Motor neuron (in vitro differentiated cells): Measurements from ENCODE around the gene SMG5. TPM values are rescaled to one million over a fixed set of nuclear protein-coding genes. Genes with fewer than 3 reads are reported as not detected.
A peak's percentile ranks its signal among the peaks of the same experiment; 100 is the strongest.
"Not testable (repeated sequence)": the region's sequence is repeated elsewhere in the genome, so short reads cannot be mapped to it uniquely, and the experiment has no call there.

Experiments used
- ATAC-seq, 8 experiments: fragments of 200-7000 bp; cut with Tn5 transposase; replicated peaks in 6 of 8; 2 replicates each; pipeline ENCODE4 v1.8.0; 2021; ENCODE audit warnings: mild to moderate bottlenecking in 8 of 8, moderate library complexity in 8 of 8
- H3K27ac ChIP-seq, 2 donors: fragments of 250-450 bp; sonication (Bioruptor Pico); 2 replicates each; pipeline ENCODE4 v1.9.0; 2021; ENCODE audit warnings: antibody characterized with exemption in 2 of 2, mild to moderate bottlenecking in 2 of 2, moderate library complexity in 1 of 2
- H3K4me1 ChIP-seq, 2 donors: fragments of 250-450 bp; sonication (Bioruptor Pico); replicated peaks in 1 of 2; 2 replicates each; pipeline ENCODE4 v1.6.1; 2021; ENCODE audit warnings: antibody characterized with exemption in 2 of 2, mild to moderate bottlenecking in 2 of 2, moderate library complexity in 1 of 2
- H3K4me3 ChIP-seq, 5 donors: fragments of 250-450 bp; sonication (Bioruptor Pico); 2 replicates each; pipeline ENCODE4 v1.9.0; 2021; ENCODE audit warnings: antibody characterized with exemption in 5 of 5, mild to moderate bottlenecking in 5 of 5, moderate library complexity in 4 of 5
- WGBS, 10 experiments: fragments of 450-650 bp; shearing (Covaris generic); methylation state at CpG; one replicate each; pipeline ENCODE4 v1.0.0; 2022; 5-methylcytosine and 5-hydroxymethylcytosine counted together
- in situ Hi-C, 9 experiments: fragments of 400-800 bp; cut with MboI; loops; one replicate each; pipeline ENCODE4 v1.15.0; 2021; ENCODE audit warnings: low sequenced_read_pairs in 9 of 9, low pct_unique_long_range_greater_than_20kb in 2 of 9; ENCODE audit not compliant: unreplicated experiment in 9 of 9
- total RNA-seq, 8 experiments: library from RNA; unstranded; fragments of 300-600 nt; gene quantifications; 2 replicates each; pipeline versions ENCODE4 v1.2.3 to v1.2.4, GENCODE V29; 2022

The SMG5 gene
- total RNA-seq: 10 to 100 TPM; 34.5 to 78.8 (median 62.7) TPM

GRCh38 chr1:156282479-156283222, at the start of gene SMG5:
TSS of gene SMG5 (minus strand) at chr1:156282825. CDS start at chr1:156282680, 145 bp downstream.
- peaks cover 14% of the 10 kb centered on the region in 2 donors for H3K4me1 ChIP-seq
- peak; percentile 88 to 96 (median 95) for ATAC-seq
- H3K27ac ChIP-seq: peak within 1 kb of the TSS; percentile 87 to 95
- WGBS, 10 experiments: 0 to 7% (median 0%) methylated on average over 1 to 20 of the region's 50 CpGs; no CpG with 5 or more reads in 2 of the 10 experiments
- peak within 1 kb of the TSS; percentile 85 to 92 (median 88) for H3K4me3 ChIP-seq
- in situ Hi-C loops: no loop called here

- H3K4me1 ChIP-seq, H3K4me3 ChIP-seq, in situ Hi-C loops, H3K27ac ChIP-seq: not testable (repeated sequence)
- ATAC-seq: peak in 3 of 8 experiments; percentile 83 to 87 (median 83)
- 40 to 100% (median 86%) methylated on average over 1 to 9 of the region's 9 CpGs for WGBS, 10 experiments
Observed at GRCh38 chr1:156323179-156323578, 40.6 kb upstream of the SMG5 start.

GRCh38 chr1:156320560-156320959, 37.9 kb upstream of the SMG5 start:
- no peak for ATAC-seq
- 36 to 100% (median 93%) methylated on average over 1 to 3 of the region's 3 CpGs; no CpG with 5 or more reads in 1 of the 10 experiments for WGBS, 10 experiments
- H3K27ac ChIP-seq: no peak overlapping the region
- H3K4me3 ChIP-seq: no peak overlapping the region
- in situ Hi-C loops: no loop called here
- H3K4me1 ChIP-seq: no peaks in the 10 kb centered on the region

GRCh38 chr1:156319664-156320063, 37.0 kb upstream of the SMG5 start:
- WGBS, 10 experiments: 63 to 100% (median 100%) methylated on average over 1 of the region's 1 CpG; no CpG with 5 or more reads in 4 of the 10 experiments
- no peak overlapping the region for H3K27ac ChIP-seq
- peak in 1 of 8 experiments; percentile 32 for ATAC-seq
- no peaks in the 10 kb centered on the region for H3K4me1 ChIP-seq
- in situ Hi-C loops: no loop called here
- H3K4me3 ChIP-seq: no peak overlapping the region

- Histone ChIP-seq H3K27ac (no peak overlapping the region), H3K4me3 (no peak overlapping the region), H3K4me1 (no peaks in the 10 kb centered on the region)
- in situ Hi-C loops: no loop called here
- ATAC-seq: no peak
- WGBS, 10 experiments: 86 to 100% (median 96%) methylated on average over 2 to 7 of the region's 7 CpGs
Observed at GRCh38 chr1:156316909-156317308, 34.3 kb upstream of the SMG5 start.

- H3K27ac ChIP-seq: no peak overlapping the region
- 49 to 100% (median 96%) methylated on average over 1 to 6 of the region's 6 CpGs; no CpG with 5 or more reads in 1 of the 10 experiments for WGBS, 10 experiments
- no peak for ATAC-seq
Observed at GRCh38 chr1:156310962-156311361, 28.3 kb upstream of the SMG5 start.

GRCh38 chr1:156308078-156308477, 25.5 kb upstream of the SMG5 start:
- ATAC-seq: peak in 2 of 8 experiments; percentile 65 to 89
- H3K27ac ChIP-seq: no peak overlapping the region
- in situ Hi-C loops: no loop called here
- H3K4me1 ChIP-seq: no peaks in the 10 kb centered on the region
- H3K4me3 ChIP-seq: no peak overlapping the region

More at GRCh38 chr1:156310962-156311361, 28.3 kb upstream of the SMG5 start:
- Histone ChIP-seq H3K4me1 (no peaks in the 10 kb centered on the region), H3K4me3 (no peak overlapping the region)
- in situ Hi-C loops: no loop called here

GRCh38 chr1:156305215-156305614, 22.6 kb upstream of the SMG5 start:
- 13 to 100% (median 100%) methylated on average over 1 to 2 of the region's 2 CpGs; no CpG with 5 or more reads in 3 of the 10 experiments for WGBS, 10 experiments
- in situ Hi-C loops: no loop called here
- no peak overlapping the region for H3K4me3 ChIP-seq
- no peaks in the 10 kb centered on the region for H3K4me1 ChIP-seq
- no peak overlapping the region for H3K27ac ChIP-seq
- no peak for ATAC-seq

- no peak overlapping the region for H3K27ac ChIP-seq
- H3K4me1 ChIP-seq: no peaks in the 10 kb centered on the region
- 81 to 100% (median 95%) methylated on average over 2 to 4 of the region's 4 CpGs; no CpG with 5 or more reads in 3 of the 10 experiments for WGBS, 10 experiments
- in situ Hi-C loops: no loop called here
- ATAC-seq: no peak
- H3K4me3 ChIP-seq: no peak overlapping the region
Observed at GRCh38 chr1:156303241-156303640, 20.6 kb upstream of the SMG5 start.

GRCh38 chr1:156298852-156299357, 16.3 kb upstream of the SMG5 start, which contains the start of gene VHLL:
TSS of gene VHLL (minus strand) at chr1:156299307. CDS start at chr1:156299189, 118 bp downstream.
- WGBS, 10 experiments: 74 to 96% (median 80%) methylated on average over 6 to 19 of the region's 19 CpGs; no CpG with 5 or more reads in 3 of the 10 experiments
- Histone ChIP-seq H3K4me1 (peaks cover 3 to 6% of the 10 kb centered on the region in 2 donors), H3K4me3 (no peak within 1 kb of the TSS), H3K27ac (no peak within 1 kb of the TSS)
- in situ Hi-C loops: no loop called here
- peak in 1 of 8 experiments; percentile 7 for ATAC-seq

- peak in 4 of 8 experiments; percentile 11 to 45 (median 28) for ATAC-seq
- no peak within 1 kb of the TSS for H3K27ac ChIP-seq
- H3K4me1 ChIP-seq: peaks cover 12 to 17% of the 10 kb centered on the region in 2 donors
- 0 to 15% (median 3%) methylated on average over 1 to 16 of the region's 17 CpGs; no CpG with 5 or more reads in 1 of the 10 experiments for WGBS, 10 experiments
- H3K4me3 ChIP-seq: peak within 1 kb of the TSS; percentile 35 to 63 (median 43)
- in situ Hi-C loops: no loop called here
Observed at GRCh38 chr1:156295391-156295947, 12.8 kb upstream of the SMG5 start, which contains the start of gene GLMP. TSS of gene GLMP (minus strand) at chr1:156295679. CDS start at chr1:156295645, 34 bp downstream.

GRCh38 chr1:156293895-156294294, 11.3 kb upstream of the SMG5 start:
- H3K4me1 ChIP-seq: peaks cover 14 to 19% of the 10 kb centered on the region in 2 donors
- 88 to 94% (median 90%) methylated on average over 6 to 9 of the region's 9 CpGs; no CpG with 5 or more reads in 6 of the 10 experiments for WGBS, 10 experiments
- H3K27ac ChIP-seq: no peak overlapping the region
- in situ Hi-C loops: no loop called here
- no peak for ATAC-seq
- no peak overlapping the region for H3K4me3 ChIP-seq

GRCh38 chr1:156293098-156293434, 10.4 kb upstream of the SMG5 start:
- in situ Hi-C loops: no loop called here
- no peak overlapping the region for H3K27ac ChIP-seq
- WGBS, 10 experiments: 40 to 90% (median 80%) methylated on average over 1 to 7 of the region's 8 CpGs; no CpG with 5 or more reads in 3 of the 10 experiments
- H3K4me3 ChIP-seq: no peak overlapping the region
- H3K4me1 ChIP-seq: peaks cover 14 to 19% of the 10 kb centered on the region in 2 donors
- no peak for ATAC-seq
